ENCODE measurements around the gene AMIGO3.

The AMIGO3 gene

DNA sequence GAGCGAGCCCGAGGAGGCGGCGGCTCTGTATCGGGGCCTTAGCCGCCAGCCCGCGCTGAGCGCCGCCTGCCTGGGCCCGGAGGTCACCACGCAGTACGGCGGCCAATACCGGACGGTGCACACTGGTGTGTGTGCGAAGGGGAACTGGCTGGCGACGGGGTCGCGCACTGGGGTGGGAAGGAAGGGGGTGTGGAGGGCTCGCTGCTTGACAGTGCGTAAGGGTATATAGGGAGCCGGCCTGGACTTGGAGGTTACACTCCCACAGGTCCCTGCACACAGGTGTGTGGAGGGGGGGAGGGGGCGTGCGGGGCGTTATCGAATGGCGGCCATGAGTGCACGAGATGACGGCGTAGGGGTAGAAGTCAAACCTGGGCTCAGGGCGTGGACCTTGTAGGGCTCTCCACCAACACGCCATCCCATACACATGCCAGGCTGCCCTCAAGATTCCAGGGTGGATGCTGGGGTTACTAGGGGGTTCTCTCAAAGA lies 44.9 kb downstream of the AMIGO3 start (continued):
- TF ChIP-seq ZNF654 (tag by site-specific recombination; IDR thresholded peaks at IDR 0.05; ENCODE audit: low read depth) = no peak
- no peak for TF ChIP-seq ZNF184 (tag by site-specific recombination; IDR thresholded peaks at IDR 0.05)
- no peak for TF ChIP-seq GLI2 (tag by site-specific recombination; IDR thresholded peaks at IDR 0.05; ENCODE audit: borderline replicate concordance, low read depth)
- no peak for TF ChIP-seq ZNF670 (tag by site-specific recombination; IDR thresholded peaks at IDR 0.05; ENCODE audit: low read depth)
- no peak for TF ChIP-seq ZNF394 (tag by site-specific recombination; IDR thresholded peaks at IDR 0.05; ENCODE audit: borderline replicate concordance)
- no peak for TF ChIP-seq PRDM1 (tag by site-specific recombination; IDR thresholded peaks at IDR 0.05)
- TF ChIP-seq ZNF175 (tag by site-specific recombination; IDR thresholded peaks at IDR 0.05) = no peak
- TF ChIP-seq SCRT1 (tag by site-specific recombination; IDR thresholded peaks at IDR 0.05; ENCODE audit: borderline replicate concordance) = peak; percentile 98
- no peak for TF ChIP-seq ZFP3 (tag by site-specific recombination; IDR thresholded peaks at IDR 0.05; ENCODE audit: low read depth)
- TF ChIP-seq ZFP69B (tag by site-specific recombination; IDR thresholded peaks at IDR 0.05) = no peak
- no peak for TF ChIP-seq ZNF426 (tag by site-specific recombination; IDR thresholded peaks at IDR 0.05)
- TF ChIP-seq OSR2 (tag by site-specific recombination; IDR thresholded peaks at IDR 0.05) = no peak
- TF ChIP-seq ZNF324 (tag by site-specific recombination; IDR thresholded peaks at IDR 0.05) = no peak
- no peak for TF ChIP-seq ZBTB20 (tag by site-specific recombination; IDR thresholded peaks at IDR 0.05)
- TF ChIP-seq ZNF23 (tag by site-specific recombination; IDR thresholded peaks at IDR 0.05; ENCODE audit: borderline replicate concordance) = no peak
- TF ChIP-seq ELK4 (IDR thresholded peaks at IDR 0.05; ENCODE audit: borderline replicate concordance, low read depth, low read length) = peak; percentile 30; the same call in 1 of the 2 replicates
- no peak for TF ChIP-seq KLF8 (tag by site-specific recombination; IDR thresholded peaks at IDR 0.05)
- TF ChIP-seq ZEB2 (tag by site-specific recombination; IDR thresholded peaks at IDR 0.05) = no peak
- no peak for TF ChIP-seq HOXC10 (CRISPR knock-in tag; IDR thresholded peaks at IDR 0.05)
- peak; percentile 99 for TF ChIP-seq SCRT2 (tag by site-specific recombination; IDR thresholded peaks at IDR 0.05)
- TF ChIP-seq PATZ1 (tag by site-specific recombination; IDR thresholded peaks at IDR 0.05) = no peak
- no peak for TF ChIP-seq PRDM2 (tag by site-specific recombination; IDR thresholded peaks at IDR 0.05; ENCODE audit: borderline replicate concordance)
- no peak for TF ChIP-seq ZNF707 (tag by site-specific recombination; IDR thresholded peaks at IDR 0.05)
- TF ChIP-seq SP2 (tag by site-specific recombination; IDR thresholded peaks at IDR 0.05) = no peak
- no peak for TF ChIP-seq ZNF704 (tag by site-specific recombination; IDR thresholded peaks at IDR 0.05)
- TF ChIP-seq ZNF266 (tag by site-specific recombination; IDR thresholded peaks at IDR 0.05; ENCODE audit: low read depth) = no peak
- TF ChIP-seq, protein P1, sequence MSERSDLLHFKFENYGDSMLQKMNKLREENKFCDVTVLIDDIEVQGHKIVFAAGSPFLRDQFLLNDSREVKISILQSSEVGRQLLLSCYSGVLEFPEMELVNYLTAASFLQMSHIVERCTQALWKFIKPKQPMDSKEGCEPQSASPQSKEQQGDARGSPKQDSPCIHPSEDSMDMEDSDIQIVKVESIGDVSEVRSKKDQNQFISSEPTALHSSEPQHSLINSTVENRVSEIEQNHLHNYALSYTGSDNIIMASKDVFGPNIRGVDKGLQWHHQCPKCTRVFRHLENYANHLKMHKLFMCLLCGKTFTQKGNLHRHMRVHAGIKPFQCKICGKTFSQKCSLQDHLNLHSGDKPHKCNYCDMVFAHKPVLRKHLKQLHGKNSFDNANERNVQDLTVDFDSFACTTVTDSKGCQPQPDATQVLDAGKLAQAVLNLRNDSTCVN (tag by site-specific recombination; optimal IDR thresholded peaks at IDR 0.05) = peak; percentile 56

All from HEK293 (cell line).